ENCODE results near the gene LXN. TPM values are rescaled to one million over a fixed set of nuclear protein-coding genes. Genes with fewer than 3 reads are reported as not detected.

LXN gene
- total and polyA plus RNA-seq, 2 of the 4 experiments (the other 2 are of a cell fraction): 93.6 to 155 TPM

GRCh38 chr3:158644345-158644908 lies 28.0 kb downstream of the LXN start, which contains the start of gene GFM1:
Gene GFM1 (plus strand): TSS chr3:158644527. CDS start chr3:158644635, 108 bp downstream.
- Histone ChIP-seq H3K9me3 (ENCODE audit: control insufficient read depth, insufficient read depth, low read length) (no peaks in the 10 kb centered on the region), H3K4me2 (ENCODE audit: low read depth, low read length) (peak within 1 kb of the TSS; percentile 71), H4K8ac (ENCODE audit: low read depth in 2 of 2, low read length in 2 of 2) (peak within 1 kb of the TSS; percentile 44 to 78), H3K18ac (ENCODE audit: low read depth, low read length) (no peak within 1 kb of the TSS), H3K23ac (ENCODE audit: low read depth, low read length) (peak within 1 kb of the TSS; percentile 21; the same call in 1 of the 2 replicates), H2AK5ac (ENCODE audit: low read depth, low read length) (peak within 1 kb of the TSS; percentile 9; the same call in 1 of the 2 replicates), H3K56ac (ENCODE audit: extremely low read depth, insufficient read depth, low read length) (peak within 1 kb of the TSS; percentile 25), H3K79me1 (ENCODE audit: low read depth in 1 of 2, low read length in 2 of 2) (peaks cover 8 to 22% of the 10 kb centered on the region in 2 experiments; a peak in 3 of 4 replicates), H3K27ac (ENCODE audit: insufficient read depth, low read length) (peak within 1 kb of the TSS; percentile 56), H2BK20ac (ENCODE audit: low read depth, low read length) (no peak within 1 kb of the TSS), H2BK15ac (ENCODE audit: low read depth, low read length) (no peak within 1 kb of the TSS), H4K91ac (ENCODE audit: insufficient read depth, low read depth, low read length) (no peak within 1 kb of the TSS; the same call in 1 of the 2 replicates), H2BK120ac (ENCODE audit: low read depth, low read length) (no peak within 1 kb of the TSS), H3K4me3 (ENCODE audit: insufficient read depth, low read depth, low read length) (peak within 1 kb of the TSS; percentile 81), H3K9me1 (ENCODE audit: insufficient read depth, low read length) (no peaks in the 10 kb centered on the region), H4K20me1 (ENCODE audit: insufficient read depth, low read length) (no peaks in the 10 kb centered on the region), H3K4me1 (ENCODE audit: control insufficient read depth, insufficient read depth, low read length) (no peaks in the 10 kb centered on the region), H2AK9ac (replicated peaks; ENCODE audit: low read depth, low read length, poor library complexity) (peak within 1 kb of the TSS; percentile 93), H3K36me3 (ENCODE audit: control insufficient read depth, insufficient read depth, low read length) (peaks cover 5% of the 10 kb centered on the region), H4K5ac (ENCODE audit: low read depth, low read length) (peak within 1 kb of the TSS; percentile 59), H3K27me3 (ENCODE audit: control insufficient read depth, insufficient read depth, low read length) (no peaks in the 10 kb centered on the region), H3K9ac (ENCODE audit: low read depth, low read length) (peak within 1 kb of the TSS; percentile 74), H2BK5ac (ENCODE audit: low read depth, low read length, poor library complexity, severe bottlenecking) (peak within 1 kb of the TSS; percentile 18), H3K14ac (replicated peaks; ENCODE audit: low read depth, low read length) (peak within 1 kb of the TSS; percentile 5), H3K4ac (ENCODE audit: low read depth, low read length) (peak within 1 kb of the TSS; percentile 61), H2AFZ (replicated peaks; ENCODE audit: low read length, poor library complexity) (peak within 1 kb of the TSS; percentile 98)
- ChIA-PET POLR2A (ENCODE audit: unreplicated experiment) (interaction anchor here (0.6 to 0.7 kb wide), 2 partner anchors 395 to 1033 kb away, joined by 3 to 4 read pairs; no protein-coding TSS in a partner anchor), CTCF (interaction anchor here (0.5 to 2.9 kb wide), 15 partner anchors 12 to 191 kb away, joined by 3 to 9 read pairs (median 4); no protein-coding TSS in a partner anchor)
- DNase-seq (peak; percentile 94), ATAC-seq (ENCODE audit: low read depth) (peak; percentile 99)
- in situ Hi-C loops (cut with MboI; ENCODE audit: low sequenced_read_pairs): loop anchor here (25.0 kb wide), 1 partner anchor 618 kb away; no protein-coding TSS in a partner anchor
- dilution Hi-C loops (cut with HindIII; ENCODE audit: low sequenced_read_pairs, unreplicated experiment): no loop called here
- 0% methylated on average over 19 of the region's 42 CpGs; no CpG with 5 or more reads in 1 of the 2 experiments for WGBS, 2 experiments (ENCODE audit: extremely low coverage in 2 of 2, insufficient read length in 1 of 2)
- BruUV-seq (replicated peaks): TSS peak; percentile 82
- intact Hi-C loops (cut with micrococcal nuclease): loop anchor here (5.0 to 10.0 kb wide), 4 partner anchors 72 to 1027 kb away; partner anchors contain the start of genes MLF1 and SHOX2
- TF ChIP-seq ELK1 (IDR thresholded peaks at IDR 0.05; ENCODE audit: borderline replicate concordance, low read depth, low read length) (no peak), RFX5 (IDR thresholded peaks at IDR 0.05; ENCODE audit: low read depth, low read length) (no peak), USF2 (IDR thresholded peaks at IDR 0.05; ENCODE audit: low read depth, low read length) (peak; percentile 73), NFE2L2 (IDR thresholded peaks at IDR 0.05; ENCODE audit: low read depth, low read length) (no peak), CHD1 (IDR thresholded peaks at IDR 0.05; ENCODE audit: low read depth, low read length) (no peak), FOS (IDR thresholded peaks at IDR 0.05; ENCODE audit: low read depth, low read length) (no peak), MAZ (IDR thresholded peaks at IDR 0.05; ENCODE audit: borderline replicate concordance, low read depth, low read length) (peak; percentile 34; the same call in 1 of the 2 replicates), RAD21 (IDR thresholded peaks at IDR 0.05; ENCODE audit: low read length) (peak; percentile 61), MAFK (IDR thresholded peaks at IDR 0.05; ENCODE audit: low read depth, low read length) (0 out of 2 replicates have a peak, but pooled peaks have one; percentile 14), CEBPB (IDR thresholded peaks at IDR 0.05; ENCODE audit: low read depth, low read length) (peak; percentile 63), BHLHE40 (IDR thresholded peaks at IDR 0.05; ENCODE audit: low read depth, low read length) (peak; percentile 93), SMC3 (IDR thresholded peaks at IDR 0.05; ENCODE audit: low read depth, low read length) (peak; percentile 63), MXI1 (IDR thresholded peaks at IDR 0.05; ENCODE audit: borderline replicate concordance, low read depth, low read length) (peak; percentile 97), POLR2A (IDR thresholded peaks at IDR 0.05; ENCODE audit: low read depth, low read length) (peak; percentile 80; the same call in 1 of the 2 replicates), RCOR1 (IDR thresholded peaks at IDR 0.05; ENCODE audit: insufficient replicate concordance, low read length) (peak; percentile 39)

Measured in IMR-90 (cell line).